Occipital lobe (tissue), 2 donors: ENCODE measurements around the gene NABP1. TPM values are rescaled to one million over a fixed set of nuclear protein-coding genes. Genes with fewer than 3 reads are reported as not detected.

ENCODE experiments used
- DNase-seq: peaks from one replicate; lab custom pipeline; 2025; lab: John Stamatoyannopoulos, UW
- total RNA-seq: library from RNA; depleted of rRNA; stranded (reverse); fragments of >200 nt; gene quantifications from one replicate; pipeline ENCODE4 v1.2.3, GENCODE V29; 2014

Gene NABP1
- total RNA-seq, 1 donor from 2014 or later, result 9.2 TPM

- no peak for DNase-seq
Measured at GRCh38 chr2:191679818-191680600, 2.1 kb downstream of the NABP1 start.

GRCh38 chr2:191680639-191681038, 2.7 kb downstream of the NABP1 start:
- DNase-seq, result no peak

GRCh38 chr2:191682126-191682525, 4.2 kb downstream of the NABP1 start:
- no peak for DNase-seq

GRCh38 chr2:191686066-191686465, 8.1 kb downstream of the NABP1 start:
- DNase-seq, result no peak

- DNase-seq, result no peak
Measured at GRCh38 chr2:191686729-191687128, 8.8 kb downstream of the NABP1 start.

- no peak for DNase-seq
Measured at GRCh38 chr2:191687867-191688266, 9.9 kb downstream of the NABP1 start.

- DNase-seq, result no peak
Measured at GRCh38 chr2:191688934-191689695, 11.2 kb downstream of the NABP1 start.

- no peak for DNase-seq
Measured at GRCh38 chr2:191690327-191690726, 12.4 kb downstream of the NABP1 start.

GRCh38 chr2:191691016-191691735, 13.2 kb downstream of the NABP1 start:
- DNase-seq, result no peak

- no peak for DNase-seq
Measured at GRCh38 chr2:191691898-191692297, 14.0 kb downstream of the NABP1 start.

GRCh38 chr2:191692502-191693115, 14.7 kb downstream of the NABP1 start:
- no peak for DNase-seq

GRCh38 chr2:191693166-191693565, 15.2 kb downstream of the NABP1 start:
- no peak for DNase-seq

- no peak for DNase-seq
Measured at GRCh38 chr2:191693778-191694177, 15.8 kb downstream of the NABP1 start.

GRCh38 chr2:191696001-191696400, 18.1 kb downstream of the NABP1 start:
- no peak for DNase-seq

GRCh38 chr2:191696966-191697365, 19.0 kb downstream of the NABP1 start:
- DNase-seq, result no peak

GRCh38 chr2:191697870-191698269, 19.9 kb downstream of the NABP1 start:
- DNase-seq, result no peak

GRCh38 chr2:191699341-191699945, 21.5 kb downstream of the NABP1 start:
- DNase-seq, result no peak

GRCh38 chr2:191701029-191701428, 23.1 kb downstream of the NABP1 start:
- DNase-seq, result no peak

- DNase-seq, result no peak
Measured at GRCh38 chr2:191701696-191702095, 23.8 kb downstream of the NABP1 start.

- DNase-seq, result no peak
Measured at GRCh38 chr2:191703079-191703725, 25.3 kb downstream of the NABP1 start.

GRCh38 chr2:191705084-191705483, 27.1 kb downstream of the NABP1 start:
- DNase-seq, result no peak
